Measurements from ENCODE around the gene TPSB2. TPM values are rescaled to one million over a fixed set of nuclear protein-coding genes. Genes with fewer than 3 reads are reported as not detected.
"Not testable (repeated sequence)": the region's sequence is repeated elsewhere in the genome, so short reads cannot be mapped to it uniquely, and the experiment has no call there.

Gene TPSB2
- total and polyA plus RNA-seq, 8 donors = 0.13 to 55.5 (median 1.6) TPM; not detected in 4

DNA sequence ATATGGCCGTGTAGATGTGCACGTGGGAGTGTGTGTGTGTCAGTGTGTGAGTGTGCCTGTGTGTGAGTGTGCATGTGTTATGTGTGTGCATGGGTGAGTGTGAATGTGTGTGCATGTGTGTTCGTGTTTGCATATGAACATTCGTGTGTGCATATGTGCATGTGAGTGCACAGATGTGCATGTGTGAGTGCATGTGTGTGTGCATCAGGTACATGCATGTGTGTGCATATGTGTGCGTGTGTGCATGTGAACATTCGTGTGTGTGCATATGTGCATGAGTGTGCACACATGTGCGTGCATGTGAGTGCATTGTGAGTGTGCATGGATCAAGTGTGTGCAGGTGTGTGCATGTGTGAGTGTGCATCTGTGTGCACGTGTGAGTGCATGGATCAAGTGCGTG, 8.0 kb upstream of the TPSB2 start:
- Histone ChIP-seq H3K4me1 (no peaks in the 10 kb centered on the region), H3K27ac (no peak overlapping the region), H3K4me3 (no peak overlapping the region), H3K9me3 (no peaks in the 10 kb centered on the region), H3K27me3 (no peaks in the 10 kb centered on the region), H3K36me3 (no peaks in the 10 kb centered on the region)
- TF ChIP-seq, protein P1, sequence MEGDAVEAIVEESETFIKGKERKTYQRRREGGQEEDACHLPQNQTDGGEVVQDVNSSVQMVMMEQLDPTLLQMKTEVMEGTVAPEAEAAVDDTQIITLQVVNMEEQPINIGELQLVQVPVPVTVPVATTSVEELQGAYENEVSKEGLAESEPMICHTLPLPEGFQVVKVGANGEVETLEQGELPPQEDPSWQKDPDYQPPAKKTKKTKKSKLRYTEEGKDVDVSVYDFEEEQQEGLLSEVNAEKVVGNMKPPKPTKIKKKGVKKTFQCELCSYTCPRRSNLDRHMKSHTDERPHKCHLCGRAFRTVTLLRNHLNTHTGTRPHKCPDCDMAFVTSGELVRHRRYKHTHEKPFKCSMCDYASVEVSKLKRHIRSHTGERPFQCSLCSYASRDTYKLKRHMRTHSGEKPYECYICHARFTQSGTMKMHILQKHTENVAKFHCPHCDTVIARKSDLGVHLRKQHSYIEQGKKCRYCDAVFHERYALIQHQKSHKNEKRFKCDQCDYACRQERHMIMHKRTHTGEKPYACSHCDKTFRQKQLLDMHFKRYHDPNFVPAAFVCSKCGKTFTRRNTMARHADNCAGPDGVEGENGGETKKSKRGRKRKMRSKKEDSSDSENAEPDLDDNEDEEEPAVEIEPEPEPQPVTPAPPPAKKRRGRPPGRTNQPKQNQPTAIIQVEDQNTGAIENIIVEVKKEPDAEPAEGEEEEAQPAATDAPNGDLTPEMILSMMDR (IDR thresholded peaks at IDR 0.05) = no peak
- DNase-seq (no peak), ATAC-seq (no peak)
- intact Hi-C loops (cut with DNase I) = no loop called here

DNA sequence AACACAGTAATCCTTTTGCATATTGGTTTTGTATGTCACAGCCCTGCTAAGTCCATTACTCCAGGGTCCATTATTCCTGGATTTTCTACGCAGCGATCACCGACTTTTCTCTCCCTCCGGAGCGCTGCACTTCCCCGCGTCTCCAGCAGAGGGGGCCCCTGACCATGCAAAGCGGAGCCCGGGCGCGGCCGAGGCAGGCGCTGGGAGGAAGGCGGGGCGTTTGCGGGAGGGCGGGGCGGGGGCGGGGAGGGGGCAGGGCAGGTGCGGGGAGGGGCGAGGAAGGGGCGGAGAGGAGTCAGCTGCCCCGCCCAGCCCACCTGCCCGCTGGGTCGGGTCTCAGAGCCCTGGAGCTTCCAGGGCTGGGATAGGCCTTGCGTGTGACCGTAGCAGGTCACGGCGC, 6.7 kb upstream of the TPSB2 start:
- intact Hi-C loops (cut with DNase I); H3K9me3 ChIP-seq; H3K4me1 ChIP-seq; H3K27ac ChIP-seq; DNase-seq; H3K4me3 ChIP-seq; H3K27me3 ChIP-seq; H3K36me3 ChIP-seq: not testable (repeated sequence)
- peak; percentile 92 for ATAC-seq

GRCh38 chr16:1232049-1232748, 2.2 kb upstream of the TPSB2 start:
- DNase-seq; ATAC-seq; H3K36me3 ChIP-seq; H3K9me3 ChIP-seq; intact Hi-C loops (cut with DNase I); H3K4me1 ChIP-seq; H3K27me3 ChIP-seq; H3K27ac ChIP-seq; H3K4me3 ChIP-seq: not testable (repeated sequence)

DNA sequence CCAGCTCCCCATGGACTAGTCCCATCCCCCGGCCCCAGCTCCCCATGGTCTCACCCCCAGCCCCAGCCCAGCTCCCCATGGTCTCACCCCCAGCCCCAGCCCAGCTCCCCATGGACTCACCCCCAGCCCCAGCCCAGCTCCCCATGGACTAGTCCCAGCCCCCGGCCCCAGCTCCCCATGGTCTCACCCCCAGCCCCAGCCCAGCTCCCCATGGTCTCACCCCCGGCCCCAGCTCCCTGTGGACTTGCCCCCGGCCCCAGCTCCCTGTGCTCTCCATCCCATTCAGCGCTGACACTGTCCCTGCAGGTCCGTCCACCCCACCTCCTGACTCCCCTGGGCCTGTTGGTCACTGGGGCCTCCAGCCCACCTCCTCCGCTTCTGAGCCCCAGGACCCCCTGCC, 1.3 kb upstream of the TPSB2 start:
- H3K27ac ChIP-seq; ATAC-seq; H3K4me3 ChIP-seq; H3K9me3 ChIP-seq; intact Hi-C loops (cut with DNase I); H3K36me3 ChIP-seq; DNase-seq; H3K27me3 ChIP-seq; H3K4me1 ChIP-seq: not testable (repeated sequence)

- H3K27me3 ChIP-seq = peaks cover 0 to 15% of the 10 kb centered on the region in 2 donors
- DNase-seq; H3K4me1 ChIP-seq; ATAC-seq; intact Hi-C loops (cut with DNase I); H3K36me3 ChIP-seq; H3K27ac ChIP-seq; H3K9me3 ChIP-seq; H3K4me3 ChIP-seq: not testable (repeated sequence)
Observed at GRCh38 chr16:1230471-1231212, 658 bp upstream of the TPSB2 start.

DNA sequence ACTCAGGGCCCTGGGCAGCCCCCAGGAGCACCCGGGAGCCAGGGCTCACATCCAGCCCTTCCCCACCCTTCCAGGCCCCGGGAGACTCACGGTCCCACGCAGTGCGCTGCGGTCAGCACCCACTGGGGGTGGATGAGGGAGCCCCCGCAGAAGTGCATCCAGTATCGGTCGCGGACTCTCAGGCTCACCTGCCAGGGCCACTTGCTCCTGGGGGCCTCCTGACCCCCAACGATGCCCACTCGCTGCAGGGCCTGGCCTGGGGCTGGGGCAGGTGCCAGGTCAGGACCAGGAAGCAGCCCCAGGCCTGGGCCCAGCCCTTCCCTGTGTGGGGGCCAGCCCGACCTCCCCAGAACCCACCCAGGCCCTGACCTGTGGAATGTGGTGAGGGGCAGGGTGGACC, 508 bp downstream of the TPSB2 start:
- H3K4me3 ChIP-seq; H3K4me1 ChIP-seq; ATAC-seq; intact Hi-C loops (cut with DNase I); DNase-seq; H3K36me3 ChIP-seq; H3K9me3 ChIP-seq; H3K27ac ChIP-seq: not testable (repeated sequence)
- peaks cover 0 to 25% of the 10 kb centered on the region in 2 donors for H3K27me3 ChIP-seq

- H3K9me3 ChIP-seq; H3K36me3 ChIP-seq; H3K4me3 ChIP-seq; H3K4me1 ChIP-seq; ATAC-seq; DNase-seq; H3K27ac ChIP-seq; intact Hi-C loops (cut with DNase I): not testable (repeated sequence)
- peaks cover 0 to 28% of the 10 kb centered on the region in 2 donors for H3K27me3 ChIP-seq
Observed at GRCh38 chr16:1228227-1228626, 1.8 kb downstream of the TPSB2 start.

GRCh38 chr16:1226692-1227091, 3.3 kb downstream of the TPSB2 start:
- H3K9me3 ChIP-seq; H3K4me3 ChIP-seq; H3K27ac ChIP-seq; H3K4me1 ChIP-seq; ATAC-seq; H3K36me3 ChIP-seq; intact Hi-C loops (cut with DNase I): not testable (repeated sequence)
- peaks cover 0 to 43% of the 10 kb centered on the region in 2 donors for H3K27me3 ChIP-seq
- peak in 1 of 4 donors; percentile 76 for DNase-seq

GRCh38 chr16:1225728-1226311, 4.2 kb downstream of the TPSB2 start:
- H3K4me3 ChIP-seq; H3K27ac ChIP-seq; intact Hi-C loops (cut with DNase I); H3K4me1 ChIP-seq; H3K36me3 ChIP-seq; H3K9me3 ChIP-seq; DNase-seq: not testable (repeated sequence)
- H3K27me3 ChIP-seq = peaks cover 0 to 40% of the 10 kb centered on the region in 2 donors
- ATAC-seq = peak; percentile 35

Measured in left lung (tissue), 10 donors.